Peyer's patch (tissue), 4 donors: ENCODE results near the gene RSPRY1. TPM values are rescaled to one million over a fixed set of nuclear protein-coding genes. Genes with fewer than 3 reads are reported as not detected.

Source experiments
- DNase-seq, 3 donors: peaks; one replicate each; pipeline ENCODE4 v3.0.0-alpha.2; 2017 to 2019
- H3K27ac ChIP-seq, 4 donors: fragments of 200-600 bp; sonication (generic); one replicate each; pipeline ENCODE4 v1.5.1; 2016 to 2019
- H3K27me3 ChIP-seq, 2 donors: fragments of 200-600 bp; sonication (generic); one replicate each; pipeline ENCODE4 v1.5.1; 2019
- H3K36me3 ChIP-seq, 3 donors: fragments of 200-600 bp; sonication (generic); one replicate each; pipeline ENCODE4 v1.5.1; 2016 to 2019
- H3K4me1 ChIP-seq, 4 donors: fragments of 200-600 bp; sonication (generic); one replicate each; pipeline ENCODE4 v1.5.1; 2016 to 2019
- H3K4me3 ChIP-seq, 4 donors: fragments of 200-600 bp; sonication (generic); 1 replicate in 3 of 4; 2 replicates in 1 of 4; pipeline ENCODE4 v1.5.1; 2016 to 2019; ENCODE audit warnings: mild to moderate bottlenecking in 1 of 4
- H3K9me3 ChIP-seq, 4 donors: fragments of 200-600 bp; sonication (generic); one replicate each; pipeline ENCODE4 v1.5.1; 2016 to 2019; ENCODE audit warnings: mild to moderate bottlenecking in 1 of 4
- CTCF ChIP-seq, 6 experiments: fragments of 450-650 bp in 4 of 6; fragments of 200-600 bp in 2 of 6; sonication (generic) in 1 of 6; IDR thresholded peaks; one replicate each; pipeline ENCODE4 v1.5.1; 2017 to 2019; ENCODE audit warnings: antibody characterized with exemption in 6 of 6, mild to moderate bottlenecking in 3 of 6, moderate library complexity in 1 of 6
- POLR2A ChIP-seq, 2 donors: fragments of 450-650 bp; IDR thresholded peaks; one replicate each; pipeline ENCODE4 v1.5.1; 2017; ENCODE audit warnings: antibody characterized with exemption in 2 of 2, mild to moderate bottlenecking in 2 of 2, moderate library complexity in 2 of 2
- total RNA-seq, 4 donors: library from RNA; depleted of rRNA; stranded (reverse); fragments of >200 nt; gene quantifications; one replicate each; pipeline ENCODE4 v1.1.0, GENCODE V29; 2016

RSPRY1 gene
- total RNA-seq, 4 donors from 2014 or later: 49.0 to 84.7 (median 65.1) TPM

GRCh38 chr16:57238682-57239081 lies 52.6 kb downstream of the RSPRY1 start:
- no peak for TF ChIP-seq CTCF (IDR thresholded peaks at IDR 0.05)
- no peak for TF ChIP-seq POLR2A (IDR thresholded peaks at IDR 0.05)
- H3K9me3 ChIP-seq: no peaks in the 10 kb centered on the region
- no peak overlapping the region for H3K27ac ChIP-seq
- peaks cover 0 to 43% (median 0%) of the 10 kb centered on the region in 3 donors for H3K36me3 ChIP-seq
- H3K4me1 ChIP-seq: no peaks in the 10 kb centered on the region
- H3K27me3 ChIP-seq: no peaks in the 10 kb centered on the region
- no peak overlapping the region for H3K4me3 ChIP-seq
- no peak for DNase-seq

DNA sequence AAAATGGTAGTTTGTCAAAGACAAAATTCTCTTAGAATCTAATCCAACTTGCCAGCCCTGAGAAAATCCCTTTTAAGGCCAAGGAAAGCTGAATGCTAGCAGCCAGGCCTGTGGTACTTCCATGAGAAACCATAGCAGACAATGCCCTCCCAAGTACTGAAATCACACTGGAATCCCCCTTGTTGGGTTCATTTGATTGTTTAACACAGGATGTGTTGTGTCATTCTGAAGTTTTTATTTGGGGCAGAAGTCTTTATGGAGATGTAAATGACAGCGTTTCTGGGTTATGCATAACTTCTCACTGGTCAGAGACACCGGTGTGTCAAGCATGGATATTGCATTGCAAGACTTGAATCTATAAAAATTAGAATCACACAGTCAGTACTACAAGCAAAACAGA lies 53.0 kb downstream of the RSPRY1 start:
- Histone ChIP-seq H3K9me3 (no peaks in the 10 kb centered on the region), H3K36me3 (peaks cover 0 to 39% (median 0%) of the 10 kb centered on the region in 3 donors), H3K4me3 (no peak overlapping the region), H3K27ac (no peak overlapping the region), H3K27me3 (no peaks in the 10 kb centered on the region), H3K4me1 (no peaks in the 10 kb centered on the region)
- no peak for TF ChIP-seq CTCF (IDR thresholded peaks at IDR 0.05)
- no peak for TF ChIP-seq POLR2A (IDR thresholded peaks at IDR 0.05)
- no peak for DNase-seq

- TF ChIP-seq CTCF (IDR thresholded peaks at IDR 0.05) (no peak), POLR2A (IDR thresholded peaks at IDR 0.05) (no peak)
- Histone ChIP-seq H3K9me3 (no peaks in the 10 kb centered on the region), H3K27ac (peak overlapping the region in 2 of 4 donors; percentile 10 to 55), H3K4me1 (peaks cover 0 to 2% (median 0%) of the 10 kb centered on the region in 4 donors), H3K4me3 (no peak overlapping the region), H3K27me3 (no peaks in the 10 kb centered on the region), H3K36me3 (peaks cover 0 to 21% (median 0%) of the 10 kb centered on the region in 3 donors)
- DNase-seq: no peak
Observed at GRCh38 chr16:57240851-57241250, 54.7 kb downstream of the RSPRY1 start.

DNA sequence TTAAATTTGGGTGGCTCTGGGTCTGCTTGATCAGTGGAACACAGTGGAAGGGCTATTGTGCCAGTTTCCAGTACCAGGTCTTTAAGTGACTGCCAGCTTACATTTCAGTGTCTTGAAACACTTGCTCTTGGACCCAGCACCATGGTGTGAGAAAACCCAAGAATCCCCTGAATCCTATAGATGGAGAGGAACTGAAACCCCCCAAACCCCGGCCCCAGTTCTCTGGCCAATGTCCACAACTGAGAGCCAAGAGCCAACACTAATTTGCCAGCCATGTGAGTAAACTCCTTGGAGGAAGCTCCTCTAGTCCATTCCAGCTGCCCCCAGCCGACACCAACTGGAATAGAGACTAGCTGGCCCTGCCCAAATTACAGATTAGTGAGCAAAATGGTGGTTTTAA lies 56.5 kb downstream of the RSPRY1 start:
- no peaks in the 10 kb centered on the region for H3K9me3 ChIP-seq
- no peak overlapping the region for H3K27ac ChIP-seq
- no peaks in the 10 kb centered on the region for H3K27me3 ChIP-seq
- TF ChIP-seq POLR2A (IDR thresholded peaks at IDR 0.05): no peak
- no peak for TF ChIP-seq CTCF (IDR thresholded peaks at IDR 0.05)
- no peak overlapping the region for H3K4me3 ChIP-seq
- peaks cover 0 to 17% (median 0%) of the 10 kb centered on the region in 3 donors for H3K36me3 ChIP-seq
- no peak for DNase-seq
- peaks cover 0 to 9% (median 0%) of the 10 kb centered on the region in 4 donors for H3K4me1 ChIP-seq

DNA sequence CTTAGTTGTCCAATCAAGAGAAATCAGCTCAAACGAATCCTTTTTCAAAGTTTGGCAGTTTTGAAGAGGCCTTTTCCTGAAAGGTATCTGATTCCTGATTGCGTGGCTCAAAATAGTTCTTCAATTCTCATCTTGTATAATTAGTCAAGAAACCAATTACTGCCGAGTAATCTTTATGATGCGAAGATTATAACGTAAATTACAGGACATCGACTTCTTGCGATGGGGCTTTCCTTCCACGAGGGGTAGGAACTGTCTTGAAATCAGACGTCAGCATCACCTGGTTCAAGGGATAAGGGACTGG lies 58.3 kb downstream of the RSPRY1 start:
- H3K4me1 ChIP-seq: peaks cover 0 to 9% (median 0%) of the 10 kb centered on the region in 4 donors
- H3K4me3 ChIP-seq: peak overlapping the region; percentile 69 to 90 (median 74)
- no peaks in the 10 kb centered on the region for H3K9me3 ChIP-seq
- no peak for DNase-seq
- H3K36me3 ChIP-seq: peaks cover 0 to 25% (median 0%) of the 10 kb centered on the region in 3 donors
- H3K27me3 ChIP-seq: no peaks in the 10 kb centered on the region
- H3K27ac ChIP-seq: peak overlapping the region; percentile 87 to 95 (median 88)
- peak in 2 of 6 experiments; percentile 8 to 17 for TF ChIP-seq CTCF (IDR thresholded peaks at IDR 0.05)
- no peak for TF ChIP-seq POLR2A (IDR thresholded peaks at IDR 0.05)
